IMR-90 (cell line): Measurements from ENCODE around the gene ADGRV1. TPM values are rescaled to one million over a fixed set of nuclear protein-coding genes. Genes with fewer than 3 reads are reported as not detected.

ENCODE experiments used
- ATAC-seq: fragments of 200-7000 bp; cut with Tn5 transposase; 2 replicates; pipeline ENCODE4 v1.9.1; 2020; ENCODE audit warnings: low read depth, mild to moderate bottlenecking, moderate library complexity
- BruUV-seq: library from RNA; stranded (reverse); fragments of 400-500 nt; replicated peaks from 2 replicates; lab custom pipeline; 2021; lab: Mats Ljungman, UMichigan
- CTCF ChIA-PET: fragments of 300-600 bp; formaldehyde crosslinking; extraction: SDS; loops from one replicate; lab custom pipeline; 2021; ENCODE audit warnings: antibody characterized with exemption; lab: Yijun Ruan, JAX
- POLR2A ChIA-PET: fragments of 300-600 bp; sonication (Branson Sonifier 250); formaldehyde crosslinking; loops from one replicate; lab custom pipeline; 2022; ENCODE audit warnings: antibody characterized with exemption; ENCODE audit not compliant: unreplicated experiment; lab: Charles Lee
- DNase-seq: peaks from one replicate; pipeline ENCODE4 v3.0.0; 2013
- H2AFZ ChIP-seq: replicated peaks from 2 replicates; pipeline ENCODE3; 2013; ENCODE audit warnings: low read length, mild to moderate bottlenecking; ENCODE audit not compliant: poor library complexity
- H2AK5ac ChIP-seq: 2 replicates; pipeline ENCODE4 v1.6.1; 2013; ENCODE audit warnings: low read depth, low read length, inconsistent platforms
- H2AK9ac ChIP-seq: replicated peaks from 2 replicates; pipeline ENCODE3; 2013; ENCODE audit warnings: mild to moderate bottlenecking, low read depth, low read length, moderate library complexity; ENCODE audit not compliant: poor library complexity
- H2BK120ac ChIP-seq: 2 replicates; pipeline ENCODE4 v1.6.1; 2013; ENCODE audit warnings: low read depth, low read length, inconsistent platforms
- H2BK15ac ChIP-seq: 3 replicates; pipeline ENCODE4 v1.6.1; 2013; ENCODE audit warnings: low read depth, low read length, inconsistent platforms
- H2BK20ac ChIP-seq: 2 replicates; pipeline ENCODE4 v1.6.1; 2013; ENCODE audit warnings: low read depth, mild to moderate bottlenecking, inconsistent platforms, low read length, moderate library complexity
- H2BK5ac ChIP-seq: 2 replicates; pipeline ENCODE4 v1.6.1; 2013; ENCODE audit warnings: mild to moderate bottlenecking, low read depth, low read length, inconsistent platforms; ENCODE audit not compliant: poor library complexity, severe bottlenecking
- H3K14ac ChIP-seq: replicated peaks from 2 replicates; pipeline ENCODE4 v1.6.1; 2013; ENCODE audit warnings: low read depth, low read length, inconsistent platforms
- H3K18ac ChIP-seq: 2 replicates; pipeline ENCODE4 v1.6.1; 2013; ENCODE audit warnings: low read depth, low read length, control low read depth
- H3K23ac ChIP-seq: 2 replicates; pipeline ENCODE4 v1.6.1; 2013; ENCODE audit warnings: low read depth, low read length, inconsistent platforms
- H3K27ac ChIP-seq: 2 replicates; pipeline ENCODE4 v1.5.1; 2013; ENCODE audit warnings: mild to moderate bottlenecking, control low read depth, low read length; ENCODE audit not compliant: insufficient read depth
- H3K27me3 ChIP-seq: 2 replicates; pipeline ENCODE4 v1.6.1; 2013; ENCODE audit warnings: low read length; ENCODE audit not compliant: control insufficient read depth, insufficient read depth
- H3K36me3 ChIP-seq: 2 replicates; pipeline ENCODE4 v1.6.1; 2013; ENCODE audit warnings: low read length, mixed read lengths; ENCODE audit not compliant: control insufficient read depth, insufficient read depth
- H3K4ac ChIP-seq: 2 replicates; pipeline ENCODE4 v1.6.1; 2013; ENCODE audit warnings: low read depth, low read length, inconsistent platforms
- H3K4me1 ChIP-seq: 2 replicates; pipeline ENCODE4 v1.6.1; 2013; ENCODE audit warnings: low read length, mixed read lengths; ENCODE audit not compliant: control insufficient read depth, insufficient read depth
- H3K4me2 ChIP-seq: 2 replicates; pipeline ENCODE4 v1.6.1; 2013; ENCODE audit warnings: low read depth, mild to moderate bottlenecking, control low read depth, low read length, moderate library complexity
- H3K4me3 ChIP-seq: 2 replicates; pipeline ENCODE4 v1.5.1; 2013; ENCODE audit warnings: low read depth, mild to moderate bottlenecking, control low read depth, low read length, moderate library complexity; ENCODE audit not compliant: insufficient read depth
- H3K56ac ChIP-seq: 2 replicates; pipeline ENCODE4 v1.6.1; 2013; ENCODE audit warnings: low read length, inconsistent platforms; ENCODE audit not compliant: insufficient read depth; ENCODE audit errors: extremely low read depth
- H3K79me1 ChIP-seq, 2 experiments: 2 replicates each; pipeline ENCODE4 v1.6.1; 2013; ENCODE audit warnings: low read length in 2 of 2, inconsistent platforms in 1 of 2, low read depth in 1 of 2
- H3K9ac ChIP-seq: 2 replicates; pipeline ENCODE4 v1.6.1; 2013; ENCODE audit warnings: low read depth, low read length, control low read depth
- H3K9me1 ChIP-seq: 2 replicates; pipeline ENCODE4 v1.6.1; 2013; ENCODE audit warnings: low read length, inconsistent platforms; ENCODE audit not compliant: insufficient read depth
- H3K9me3 ChIP-seq: 2 replicates; pipeline ENCODE4 v1.6.1; 2013; ENCODE audit warnings: low read length; ENCODE audit not compliant: control insufficient read depth, insufficient read depth
- H4K20me1 ChIP-seq: 2 replicates; pipeline ENCODE4 v1.6.1; 2013; ENCODE audit warnings: low read length, inconsistent platforms; ENCODE audit not compliant: insufficient read depth
- H4K5ac ChIP-seq: 2 replicates; pipeline ENCODE4 v1.6.1; 2013; ENCODE audit warnings: mild to moderate bottlenecking, low read depth, low read length, control low read depth
- H4K8ac ChIP-seq, 2 experiments: 2 replicates each; pipeline ENCODE4 v1.6.1; 2013; ENCODE audit warnings: low read depth in 2 of 2, low read length in 2 of 2, control low read depth in 1 of 2, inconsistent platforms in 1 of 2
- H4K91ac ChIP-seq: 2 replicates; pipeline ENCODE4 v1.6.1; 2013; ENCODE audit warnings: low read depth, low read length, inconsistent platforms; ENCODE audit not compliant: insufficient read depth
- MXI1 ChIP-seq: IDR thresholded peaks from 2 replicates; pipeline ENCODE4 v1.6.1; 2012; ENCODE audit warnings: low read depth, mild to moderate bottlenecking, low read length, moderate library complexity, borderline replicate concordance
- RAD21 ChIP-seq: IDR thresholded peaks from 2 replicates; pipeline ENCODE4 v1.6.1; 2012; ENCODE audit warnings: low read length, improper control_type of control experiment
- SMC3 ChIP-seq: fragments of 150-350 bp; IDR thresholded peaks from 2 replicates; pipeline ENCODE4 v1.6.1; 2016; ENCODE audit warnings: low read depth, mild to moderate bottlenecking, antibody characterized with exemption, low read length, moderate library complexity
- WGBS, 2 experiments: methylation state at CpG; one replicate each; pipeline versions ENCODE4 v1.1.5 to v1.1.7; 2013; ENCODE audit warnings: missing lambda C conversion rate in 2 of 2; ENCODE audit not compliant: insufficient read length in 1 of 2; ENCODE audit errors: extremely low coverage in 2 of 2; 5-methylcytosine and 5-hydroxymethylcytosine counted together
- dilution Hi-C: fragments of 300-500 bp; cut with HindIII; formaldehyde crosslinking; loops from one replicate; pipeline ENCODE4 v1.14.3; 2018; ENCODE audit warnings: low sequenced_read_pairs; ENCODE audit not compliant: unreplicated experiment
- in situ Hi-C: fragments of 300-500 bp; cut with MboI; formaldehyde crosslinking; loops from 3 replicates; pipeline ENCODE4 v1.14.3; 2019; ENCODE audit warnings: low sequenced_read_pairs, inconsistent platforms, mixed read lengths
- intact Hi-C: fragments of 100-400 bp; cut with micrococcal nuclease; formaldehyde crosslinking; loops from 2 replicates; pipeline ENCODE4 v1.10.0; 2022
- polyA plus RNA-seq, 3 experiments: library from polyadenylated mRNA; depleted of rRNA; stranded (reverse); fragments of >200 nt; gene quantifications; 2 replicates each; pipeline ENCODE4 v1.2.3, GENCODE V29; 2012; ENCODE audit warnings: low replicate concordance in 1 of 3
- total RNA-seq: library from RNA; depleted of rRNA; stranded (reverse); fragments of >200 nt; gene quantifications from 2 replicates; pipeline ENCODE4 v1.2.3, GENCODE V29; 2012

Gene ADGRV1
- total and polyA plus RNA-seq, 2 of the 4 experiments (the other 2 are of a cell fraction) = under 0.01 TPM; not detected in 1

- H3K4me3 ChIP-seq = no peak overlapping the region
- H3K79me1 ChIP-seq = no peaks in the 10 kb centered on the region
- H3K18ac ChIP-seq = no peak overlapping the region
- H3K27ac ChIP-seq = no peak overlapping the region
- H3K4me1 ChIP-seq = no peaks in the 10 kb centered on the region
- no peak overlapping the region for H3K14ac ChIP-seq
- H3K23ac ChIP-seq = no peak overlapping the region
- intact Hi-C loops = no loop called here
- no peak overlapping the region for H3K56ac ChIP-seq
- no CpG with 5 or more reads among the region's 1 CpG for WGBS, 2 experiments
- dilution Hi-C loops = no loop called here
- H2BK15ac ChIP-seq = no peak overlapping the region
- no peak overlapping the region for H4K91ac ChIP-seq
- ATAC-seq (no peak), DNase-seq (no peak)
- H3K4me2 ChIP-seq = no peak overlapping the region
- H3K9me3 ChIP-seq = no peaks in the 10 kb centered on the region
- H3K36me3 ChIP-seq = no peaks in the 10 kb centered on the region
- no peak overlapping the region for H2AK9ac ChIP-seq
- no peak for TF ChIP-seq SMC3
- no peak for TF ChIP-seq MXI1
- TF ChIP-seq RAD21 = no peak
- ChIA-PET CTCF (interaction anchor here (1.2 kb wide), 1 partner anchor 15 kb away, joined by 3 read pairs; no protein-coding TSS in a partner anchor), POLR2A (no interaction called here)
- H4K20me1 ChIP-seq = no peaks in the 10 kb centered on the region
- in situ Hi-C loops = no loop called here
- no peak overlapping the region for H4K8ac ChIP-seq
- H2AFZ ChIP-seq = no peak overlapping the region
- no peak overlapping the region for H2AK5ac ChIP-seq
- no peak overlapping the region for H3K9ac ChIP-seq
- BruUV-seq = no TSS peak
- H3K27me3 ChIP-seq = no peaks in the 10 kb centered on the region
- H4K5ac ChIP-seq = no peak overlapping the region
- H2BK120ac ChIP-seq = no peak overlapping the region
- H3K4ac ChIP-seq = no peak overlapping the region
- no peaks in the 10 kb centered on the region; the same call in 1 of the 2 replicates for H3K9me1 ChIP-seq
- no peak overlapping the region for H2BK20ac ChIP-seq
- H2BK5ac ChIP-seq = no peak overlapping the region
These were observed 474.8 kb downstream of the ADGRV1 start for GRCh38 chr5:91033370-91033769.
